ENCODE data around the gene FLRT3.

DNA sequence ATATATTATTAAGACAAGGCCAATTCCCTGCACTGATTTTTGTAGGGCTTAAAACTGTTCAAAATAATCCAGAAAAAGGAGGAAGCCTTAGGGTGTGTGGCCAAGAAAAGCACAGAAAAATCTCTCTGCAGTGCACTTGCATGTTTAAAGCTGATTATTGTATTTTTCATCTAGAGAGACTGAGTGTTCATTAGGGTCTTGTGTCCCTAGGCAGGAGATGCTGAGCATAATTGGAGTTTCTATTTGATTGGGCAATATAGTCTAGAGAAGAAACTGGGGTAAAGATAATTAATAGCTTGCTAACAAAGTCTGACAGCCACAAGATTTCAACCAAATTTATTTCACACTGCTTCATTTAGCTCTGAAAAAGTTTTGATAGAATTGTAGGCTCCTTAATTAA, 2.4 kb downstream of the FLRT3 start:
- TF ChIP-seq POLR2A (IDR thresholded peaks at IDR 0.05; ENCODE audit: low read depth, low read length) (no peak), POLR2AphosphoS5 (IDR thresholded peaks at IDR 0.05; ENCODE audit: low read depth, low read length) (no peak), TAF1 (IDR thresholded peaks at IDR 0.05; ENCODE audit: borderline replicate concordance, low read depth, low read length) (no peak)
